ENCODE data around the gene NFKBIL1. TPM values are rescaled to one million over a fixed set of nuclear protein-coding genes. Genes with fewer than 3 reads are reported as not detected.

NFKBIL1 gene
- total RNA-seq, 1 experiment from 2014 or later = 15.1 TPM

DNA sequence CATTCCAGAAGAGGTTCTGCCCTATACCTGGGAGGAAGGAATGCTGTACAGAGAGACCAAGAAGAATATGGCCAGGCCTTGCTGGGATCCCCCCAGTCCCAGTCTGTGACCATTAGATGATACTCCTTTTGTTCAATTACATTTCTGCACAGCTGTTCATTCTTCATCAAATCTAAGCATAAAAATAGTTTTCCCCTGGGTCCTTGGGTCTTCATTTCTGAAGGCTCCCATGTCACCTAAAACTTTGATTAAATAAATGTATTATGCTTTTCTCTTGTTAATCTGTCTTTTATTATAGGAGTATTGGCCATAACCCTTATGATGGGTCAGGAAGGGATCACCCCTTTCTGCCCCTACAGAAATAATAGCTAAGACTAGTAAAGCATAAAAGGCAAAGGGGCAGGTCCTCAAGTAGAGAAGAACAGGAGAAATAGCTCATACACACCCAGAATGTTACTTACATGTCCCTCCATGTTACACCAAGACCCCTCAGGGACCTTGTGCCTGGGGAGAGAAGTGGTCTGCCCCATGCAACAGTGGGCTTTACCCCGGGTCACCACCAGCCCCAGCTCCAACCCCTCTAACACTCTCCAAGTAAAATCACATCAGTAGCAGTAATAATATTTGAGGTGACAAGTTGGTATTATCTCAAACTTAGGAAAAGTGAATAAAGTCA is 22.6 kb downstream of the NFKBIL1 start:
- no peak overlapping the region for H4K8ac ChIP-seq (replicated peaks; ENCODE audit: insufficient read length, low read depth, low read length)
- no peak overlapping the region for H3K4ac ChIP-seq (ENCODE audit: low read depth, low read length)
- no peak overlapping the region for H3K27ac Mint-ChIP-seq
- H3T11ph ChIP-seq (ENCODE audit: low read length) = no peak overlapping the region
- H3K23ac ChIP-seq (ENCODE audit: insufficient read length, low read depth, low read length) = no peak overlapping the region
- H3K4me2 ChIP-seq (ENCODE audit: insufficient read depth, insufficient read length, low read length) = no peak overlapping the region
- no peak overlapping the region for H3K18ac ChIP-seq (ENCODE audit: insufficient read length, low read depth, low read length)
- H4K20me1 ChIP-seq (ENCODE audit: control insufficient read depth, insufficient read depth, insufficient read length) = no peaks in the 10 kb centered on the region
- no peak overlapping the region for H3K9ac ChIP-seq (ENCODE audit: extremely low read depth, insufficient read length, low read length)
- no peaks in the 10 kb centered on the region for H3K79me2 ChIP-seq (ENCODE audit: insufficient read depth, low read length)
- H3K4me1 ChIP-seq (ENCODE audit: insufficient read depth, low read length) = no peaks in the 10 kb centered on the region
- H2BK120ac ChIP-seq (ENCODE audit: low read depth, low read length, poor library complexity, severe bottlenecking) = no peak overlapping the region
- DNase-seq = no peak
- no peaks in the 10 kb centered on the region for H3K9me3 ChIP-seq (ENCODE audit: control insufficient read depth, low read depth, low read length)
- H4K5ac ChIP-seq (ENCODE audit: insufficient read length, low read depth, low read length) = no peak overlapping the region
- H2BK20ac ChIP-seq (ENCODE audit: low read depth, low read length, poor library complexity, severe bottlenecking) = no peak overlapping the region
- H3K23me2 ChIP-seq (ENCODE audit: insufficient read length, low read depth, low read length, poor library complexity, severe bottlenecking) = no peaks in the 10 kb centered on the region
- no peaks in the 10 kb centered on the region for H3K36me3 Mint-ChIP-seq (ENCODE audit: insufficient read depth in 1 of 3, low read depth in 3 of 3)
- H3K9me3 Mint-ChIP-seq = no peaks in the 10 kb centered on the region; a peak in 1 of 5 replicates
- no peak overlapping the region for H2BK15ac ChIP-seq (ENCODE audit: low read depth, low read length)
- H3K79me1 ChIP-seq (ENCODE audit: insufficient read depth, low read depth, low read length, poor library complexity, severe bottlenecking) = no peaks in the 10 kb centered on the region
- H2BK5ac ChIP-seq (ENCODE audit: insufficient read length, low read length) = no peak overlapping the region
- no peak overlapping the region for H3K56ac ChIP-seq (ENCODE audit: insufficient read length, low read depth, low read length)
- no peaks in the 10 kb centered on the region for H3K27me3 ChIP-seq (ENCODE audit: insufficient read depth, low read length)
- H3K14ac ChIP-seq (ENCODE audit: insufficient read depth, low read length) = no peak overlapping the region
- H3K27ac ChIP-seq (ENCODE audit: insufficient read length, low read depth, low read length) = no peak overlapping the region
- H3K27me3 Mint-ChIP-seq (ENCODE audit: low read depth) = peaks cover 9% of the 10 kb centered on the region
- H2BK12ac ChIP-seq (ENCODE audit: insufficient read length, low read depth, low read length) = no peak overlapping the region
- no peak overlapping the region for H2AK5ac ChIP-seq (ENCODE audit: insufficient read length, low read length)
- no peak overlapping the region for H3K4me3 Mint-ChIP-seq
- H4K91ac ChIP-seq (ENCODE audit: insufficient read length, low read depth, low read length) = no peak overlapping the region
- H2AFZ ChIP-seq (ENCODE audit: low read length) = no peak overlapping the region
- no CpG with 5 or more reads among the region's 1 CpG for WGBS (ENCODE audit: extremely low coverage, insufficient read length, low lambda C conversion rate)
- H3K4me1 Mint-ChIP-seq = peaks cover 17 to 20% of the 10 kb centered on the region in 2 experiments
- TF ChIP-seq, protein P1, sequence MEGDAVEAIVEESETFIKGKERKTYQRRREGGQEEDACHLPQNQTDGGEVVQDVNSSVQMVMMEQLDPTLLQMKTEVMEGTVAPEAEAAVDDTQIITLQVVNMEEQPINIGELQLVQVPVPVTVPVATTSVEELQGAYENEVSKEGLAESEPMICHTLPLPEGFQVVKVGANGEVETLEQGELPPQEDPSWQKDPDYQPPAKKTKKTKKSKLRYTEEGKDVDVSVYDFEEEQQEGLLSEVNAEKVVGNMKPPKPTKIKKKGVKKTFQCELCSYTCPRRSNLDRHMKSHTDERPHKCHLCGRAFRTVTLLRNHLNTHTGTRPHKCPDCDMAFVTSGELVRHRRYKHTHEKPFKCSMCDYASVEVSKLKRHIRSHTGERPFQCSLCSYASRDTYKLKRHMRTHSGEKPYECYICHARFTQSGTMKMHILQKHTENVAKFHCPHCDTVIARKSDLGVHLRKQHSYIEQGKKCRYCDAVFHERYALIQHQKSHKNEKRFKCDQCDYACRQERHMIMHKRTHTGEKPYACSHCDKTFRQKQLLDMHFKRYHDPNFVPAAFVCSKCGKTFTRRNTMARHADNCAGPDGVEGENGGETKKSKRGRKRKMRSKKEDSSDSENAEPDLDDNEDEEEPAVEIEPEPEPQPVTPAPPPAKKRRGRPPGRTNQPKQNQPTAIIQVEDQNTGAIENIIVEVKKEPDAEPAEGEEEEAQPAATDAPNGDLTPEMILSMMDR (conservative IDR thresholded peaks at IDR 0.05) = no peak

All from H9 (cell line).